DND-41 (cell line): Measurements from ENCODE around the gene GALNTL6.
"Not testable (repeated sequence)": the region's sequence is repeated elsewhere in the genome, so short reads cannot be mapped to it uniquely, and the experiment has no call there.

Source experiments
- EZH2 ChIP-seq: IDR thresholded peaks from 3 replicates; pipeline ENCODE4 v1.6.1; 2012; ENCODE audit warnings: borderline replicate concordance, low read depth, mild to moderate bottlenecking, moderate library complexity, low read length, inconsistent platforms; ENCODE audit not compliant: severe bottlenecking
- TF ChIP-seq, protein P1 (sequence below): IDR thresholded peaks from 2 replicates; pipeline ENCODE4 v1.5.1; 2012; ENCODE audit warnings: borderline replicate concordance, low read length, moderate library complexity, mild to moderate bottlenecking; ENCODE audit not compliant: poor library complexity, severe bottlenecking; ENCODE audit errors: extremely low read depth

DNA sequence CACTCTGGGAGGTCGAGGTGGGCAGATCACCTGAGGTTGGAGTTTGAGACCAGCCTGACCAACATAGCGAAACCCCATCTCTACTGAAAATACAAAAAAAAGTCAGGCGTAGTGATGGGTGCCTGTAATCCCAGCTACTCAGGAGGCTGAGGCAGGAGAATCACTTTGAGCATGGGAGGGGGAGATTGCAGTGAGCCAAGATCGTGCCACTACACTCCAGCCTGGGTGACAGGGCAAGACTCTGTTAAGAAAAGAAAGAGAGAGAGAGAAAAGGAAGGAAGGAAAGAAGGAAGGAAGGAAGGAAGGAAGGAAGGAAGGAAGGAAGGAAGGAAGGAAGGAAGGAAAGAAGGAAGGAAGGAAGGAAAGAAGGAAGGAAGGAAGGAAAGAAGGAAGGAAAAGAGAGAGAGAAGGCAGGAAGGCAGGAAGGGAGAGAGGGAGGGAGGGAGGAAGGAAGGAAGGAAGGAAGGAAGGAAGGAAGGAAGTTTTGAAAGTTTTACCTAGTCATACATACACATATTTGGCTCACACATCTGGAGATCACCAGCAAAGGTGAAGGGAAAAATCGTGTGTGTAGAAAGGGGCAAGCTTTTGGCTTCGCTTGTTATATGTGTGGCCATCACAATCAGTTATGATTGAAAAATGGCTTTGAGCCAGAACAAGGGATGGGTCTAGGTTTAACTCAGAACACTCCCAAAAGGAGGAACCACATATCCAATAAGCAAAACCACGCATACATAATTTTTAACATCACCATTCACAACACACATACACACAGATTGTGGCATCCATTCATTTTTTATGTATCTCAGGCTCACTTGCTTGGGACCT is 1208.8 kb downstream of the GALNTL6 start:
- TF ChIP-seq, protein P1, sequence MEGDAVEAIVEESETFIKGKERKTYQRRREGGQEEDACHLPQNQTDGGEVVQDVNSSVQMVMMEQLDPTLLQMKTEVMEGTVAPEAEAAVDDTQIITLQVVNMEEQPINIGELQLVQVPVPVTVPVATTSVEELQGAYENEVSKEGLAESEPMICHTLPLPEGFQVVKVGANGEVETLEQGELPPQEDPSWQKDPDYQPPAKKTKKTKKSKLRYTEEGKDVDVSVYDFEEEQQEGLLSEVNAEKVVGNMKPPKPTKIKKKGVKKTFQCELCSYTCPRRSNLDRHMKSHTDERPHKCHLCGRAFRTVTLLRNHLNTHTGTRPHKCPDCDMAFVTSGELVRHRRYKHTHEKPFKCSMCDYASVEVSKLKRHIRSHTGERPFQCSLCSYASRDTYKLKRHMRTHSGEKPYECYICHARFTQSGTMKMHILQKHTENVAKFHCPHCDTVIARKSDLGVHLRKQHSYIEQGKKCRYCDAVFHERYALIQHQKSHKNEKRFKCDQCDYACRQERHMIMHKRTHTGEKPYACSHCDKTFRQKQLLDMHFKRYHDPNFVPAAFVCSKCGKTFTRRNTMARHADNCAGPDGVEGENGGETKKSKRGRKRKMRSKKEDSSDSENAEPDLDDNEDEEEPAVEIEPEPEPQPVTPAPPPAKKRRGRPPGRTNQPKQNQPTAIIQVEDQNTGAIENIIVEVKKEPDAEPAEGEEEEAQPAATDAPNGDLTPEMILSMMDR: not testable (repeated sequence)
- not testable (repeated sequence) for TF ChIP-seq EZH2
